GM04504 (cell line): ENCODE data around the gene PPY.
"Not testable (repeated sequence)": the region's sequence is repeated elsewhere in the genome, so short reads cannot be mapped to it uniquely, and the experiment has no call there.

ENCODE experiments used
- DNase-seq: peaks from one replicate; pipeline ENCODE4 v3.0.0-alpha.2; 2012; ENCODE audit warnings: low read depth

Gene PPY

GRCh38 chr17:43931062-43931571, 11.2 kb downstream of the PPY start:
- no peak for DNase-seq

- DNase-seq: no peak
Observed at GRCh38 chr17:43928609-43929008, 13.7 kb downstream of the PPY start.

DNA sequence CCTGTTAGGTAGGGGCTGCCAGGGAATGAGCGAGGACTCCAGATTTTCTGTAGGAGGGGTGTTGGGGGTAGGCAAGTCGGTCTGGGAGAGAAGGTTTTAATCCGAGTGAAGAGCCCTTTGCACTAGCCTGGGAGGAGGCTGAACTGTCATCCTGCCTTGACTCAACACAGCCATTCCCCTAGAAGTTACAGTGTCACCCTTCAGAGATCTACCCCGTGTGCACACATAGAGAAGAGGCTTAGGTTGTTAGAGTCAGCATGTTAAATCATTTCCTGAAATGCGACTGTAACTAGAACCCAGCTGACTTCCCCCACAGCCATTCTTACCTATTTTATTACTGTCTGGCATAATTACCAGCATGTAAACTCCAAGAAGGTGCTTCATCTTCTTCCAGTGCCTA, 14.3 kb downstream of the PPY start:
- not testable (repeated sequence) for DNase-seq

- DNase-seq: no peak
Observed at GRCh38 chr17:43927060-43927864, 15.0 kb downstream of the PPY start.

DNA sequence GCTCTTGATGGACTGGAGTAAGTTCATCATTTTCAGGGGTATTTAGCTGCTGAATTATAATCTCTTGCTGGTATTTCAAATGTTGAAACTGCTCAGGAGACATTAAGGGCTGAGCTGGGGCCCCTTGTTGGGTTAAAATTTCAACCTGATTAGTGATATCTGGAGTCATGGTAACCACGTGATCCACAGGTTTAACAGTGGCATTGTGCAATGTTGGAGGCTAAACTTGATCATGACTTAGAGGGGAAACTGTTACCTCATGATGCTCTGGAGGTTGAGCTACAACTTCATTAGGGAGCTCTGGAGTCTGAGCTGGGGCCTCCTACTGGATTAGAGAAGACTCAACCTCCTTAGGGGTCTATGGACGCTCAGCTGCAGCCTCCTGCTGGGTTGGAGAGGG, 17.7 kb downstream of the PPY start:
- no peak for DNase-seq

DNA sequence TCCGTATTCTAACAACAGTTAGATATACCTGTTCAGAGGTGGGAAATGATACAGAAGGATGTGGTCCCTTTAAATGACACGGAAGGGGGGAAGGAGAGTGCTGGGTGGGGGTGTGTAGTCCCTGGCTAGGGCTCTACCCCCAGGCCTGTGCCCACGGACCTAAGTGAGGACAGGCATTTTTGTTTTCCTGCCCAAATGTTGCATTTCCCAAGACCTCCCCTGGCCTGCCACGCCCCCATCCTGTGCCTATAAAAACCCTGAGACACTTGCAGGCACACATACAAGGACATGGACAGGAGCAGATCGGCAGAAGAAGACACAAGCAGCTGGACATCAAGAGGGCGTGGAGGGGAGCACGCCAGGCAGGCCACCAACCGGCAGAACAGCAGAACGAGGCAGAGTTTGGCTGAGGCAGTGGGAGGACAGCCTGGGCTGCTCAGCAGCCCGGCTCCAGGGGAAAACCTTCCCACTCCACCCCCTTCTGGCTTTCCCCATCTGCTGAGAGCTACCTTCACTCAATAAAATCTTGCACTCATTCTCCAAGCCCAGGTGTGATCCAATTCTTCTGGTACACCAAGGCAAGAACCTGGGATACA, 21.7 kb downstream of the PPY start:
- no peak for DNase-seq

GRCh38 chr17:43918026-43918389, 24.3 kb downstream of the PPY start:
- no peak for DNase-seq

DNA sequence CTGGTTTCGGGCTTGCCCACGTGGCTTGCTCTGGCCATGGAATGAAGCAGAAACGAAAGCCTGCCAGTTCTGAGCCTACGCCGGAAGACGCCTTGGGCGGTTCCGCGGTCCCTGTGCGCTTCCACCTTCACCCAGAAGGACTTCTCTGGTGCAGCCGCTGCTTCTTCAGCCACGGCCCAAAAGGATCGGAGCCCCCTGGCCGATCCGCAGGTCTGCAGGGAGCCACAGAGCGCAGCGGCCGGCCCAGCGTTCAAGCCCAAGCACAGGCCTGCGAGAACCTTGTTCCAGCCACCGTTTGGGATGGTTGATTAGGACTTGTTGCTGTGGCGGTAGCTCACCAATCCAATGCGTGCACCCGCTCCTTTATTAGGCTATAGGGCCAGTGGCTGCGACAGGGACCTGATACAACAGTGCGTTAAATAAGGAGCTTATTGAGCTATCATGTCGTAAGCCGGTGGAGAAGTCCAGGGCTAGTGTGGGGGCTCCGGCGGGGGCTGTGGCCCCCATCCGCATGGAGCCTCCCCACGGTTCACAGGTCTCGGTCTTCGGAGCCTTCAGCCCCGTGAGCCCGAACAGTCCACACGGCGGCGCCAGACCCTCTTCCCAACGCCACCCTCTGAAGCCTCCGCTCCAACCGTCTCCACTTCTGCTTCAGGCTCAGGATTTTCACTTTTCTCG, 24.8 kb downstream of the PPY start:
- DNase-seq: no peak

- DNase-seq: no peak
Observed at GRCh38 chr17:43917016-43917347, 25.3 kb downstream of the PPY start.

DNA sequence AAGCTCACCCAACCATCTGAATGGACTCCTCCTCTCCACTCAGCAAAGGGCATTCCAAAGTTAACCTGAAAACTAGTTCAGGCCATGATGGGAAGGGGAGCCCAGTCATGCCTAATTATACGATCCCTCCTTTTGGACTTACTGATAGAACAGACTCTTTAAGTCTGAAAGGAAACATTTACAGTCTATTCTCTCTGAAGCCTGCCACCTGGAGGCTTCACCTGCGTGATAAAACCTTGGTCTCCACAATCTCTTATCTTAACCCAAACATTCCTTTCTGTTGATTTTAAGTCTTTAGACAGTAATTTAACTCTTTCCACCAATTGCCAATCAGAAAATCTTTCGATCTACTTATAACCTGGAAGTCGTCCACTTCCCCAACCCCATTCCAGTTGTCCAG, 25.9 kb downstream of the PPY start:
- no peak for DNase-seq

DNA sequence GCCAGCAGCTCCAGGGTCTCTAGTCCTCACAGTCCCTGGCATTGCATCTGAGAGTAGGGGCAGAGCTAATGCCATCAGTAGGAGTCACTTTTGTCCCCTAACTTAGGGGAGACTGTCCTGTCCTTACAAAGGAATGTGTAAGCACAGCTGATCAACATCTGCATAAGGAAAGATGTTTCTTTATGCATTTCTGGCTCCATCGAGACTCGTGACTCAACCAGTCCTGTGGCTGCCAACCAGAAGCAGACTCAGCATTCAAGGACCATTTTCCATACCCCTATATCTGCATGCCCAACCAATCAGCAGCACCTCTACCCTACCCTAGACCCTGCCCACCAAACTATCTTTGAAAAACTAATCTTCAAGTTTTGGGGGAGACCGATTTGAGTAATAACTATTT, 26.7 kb downstream of the PPY start:
- no peak for DNase-seq

DNA sequence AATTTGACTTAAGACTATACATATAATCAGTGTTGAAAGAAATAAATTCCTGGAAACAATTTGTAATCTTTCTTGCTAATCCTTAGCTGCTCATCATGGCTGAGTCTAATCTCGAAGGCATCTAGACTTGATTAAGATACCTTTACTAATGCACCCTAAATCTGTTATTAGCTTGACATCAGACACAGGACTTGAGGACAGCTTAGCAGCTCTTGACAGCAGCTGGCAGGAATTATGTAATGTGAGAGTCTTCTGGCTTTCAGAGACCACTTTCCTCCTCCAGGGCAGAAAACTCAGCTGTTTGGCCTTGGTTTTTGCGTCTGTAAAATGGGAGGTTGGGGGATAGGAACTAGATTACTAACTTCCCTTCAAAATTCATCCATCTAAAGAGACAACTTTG, 27.8 kb downstream of the PPY start:
- DNase-seq: no peak

- no peak for DNase-seq
Observed at GRCh38 chr17:43913584-43913983, 28.7 kb downstream of the PPY start.

DNA sequence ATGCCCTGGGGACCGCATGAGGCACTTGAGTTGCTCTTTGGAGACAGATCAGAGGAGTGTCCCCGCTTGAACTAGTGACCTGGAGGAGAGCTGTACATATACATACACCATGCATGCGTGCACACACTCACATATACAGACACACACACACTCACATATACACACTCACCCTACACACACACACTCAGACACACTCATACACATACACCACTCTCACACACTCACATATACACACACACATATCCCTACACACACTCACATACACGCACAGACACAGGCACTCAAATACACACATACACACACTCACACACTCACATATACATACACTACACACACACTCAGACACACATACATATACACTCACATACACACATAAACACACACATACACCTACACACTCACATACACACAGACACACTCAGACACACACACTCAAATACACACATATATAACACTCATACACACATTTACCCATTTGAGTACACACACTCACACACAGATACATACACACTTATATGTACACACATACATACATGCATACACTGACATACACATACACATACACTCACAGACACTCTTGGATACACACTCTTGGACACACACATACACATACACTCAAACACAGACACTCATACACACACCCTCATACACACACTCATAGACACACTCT, 29.5 kb downstream of the PPY start:
- no peak for DNase-seq

GRCh38 chr17:43911904-43912303, 30.4 kb downstream of the PPY start:
- DNase-seq: no peak

DNA sequence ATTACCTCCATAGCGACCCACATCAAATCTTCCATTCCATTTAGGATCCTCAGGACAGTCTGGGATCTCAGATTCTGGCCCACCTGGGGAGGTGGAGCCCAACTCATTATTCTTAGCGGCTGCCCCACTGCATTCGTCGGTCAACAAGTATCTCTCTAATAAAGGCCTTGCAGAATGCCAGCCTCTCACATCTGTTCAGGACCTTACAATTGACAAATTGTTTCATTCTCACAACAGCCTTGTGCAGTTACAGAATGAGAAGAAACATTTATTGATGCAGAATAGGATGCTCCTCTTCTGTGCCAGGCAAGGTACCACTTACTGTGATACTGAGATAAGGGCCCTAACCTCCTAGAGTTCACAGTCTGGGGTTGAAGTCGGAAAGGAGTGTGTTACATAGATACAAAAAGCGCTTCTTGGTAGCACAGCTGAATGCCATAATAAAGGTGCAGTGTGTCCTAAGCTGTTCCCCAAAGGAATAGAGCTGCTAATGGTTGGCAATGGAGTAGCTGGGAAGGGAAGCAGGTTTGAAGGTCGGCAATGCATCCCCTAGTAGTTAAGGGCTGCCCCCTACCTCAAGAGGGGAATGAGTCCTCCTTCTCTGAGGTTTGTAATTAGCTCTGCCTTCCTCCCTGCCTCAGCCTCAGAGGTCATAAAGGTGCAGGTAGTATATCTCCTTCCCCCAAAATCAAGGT, 32.6 kb downstream of the PPY start:
- DNase-seq: no peak

GRCh38 chr17:43907998-43908721, 34.1 kb downstream of the PPY start:
- DNase-seq: no peak

- no peak for DNase-seq
Observed at GRCh38 chr17:43907425-43907981, 34.8 kb downstream of the PPY start, which contains the start of gene MPP2. TSS of gene MPP2 (minus strand) at chr17:43907536. CDS start at chr17:43904460, 3,076 bp downstream.

- no peak for DNase-seq
Observed at GRCh38 chr17:43906951-43907424, 35.3 kb downstream of the PPY start.

DNA sequence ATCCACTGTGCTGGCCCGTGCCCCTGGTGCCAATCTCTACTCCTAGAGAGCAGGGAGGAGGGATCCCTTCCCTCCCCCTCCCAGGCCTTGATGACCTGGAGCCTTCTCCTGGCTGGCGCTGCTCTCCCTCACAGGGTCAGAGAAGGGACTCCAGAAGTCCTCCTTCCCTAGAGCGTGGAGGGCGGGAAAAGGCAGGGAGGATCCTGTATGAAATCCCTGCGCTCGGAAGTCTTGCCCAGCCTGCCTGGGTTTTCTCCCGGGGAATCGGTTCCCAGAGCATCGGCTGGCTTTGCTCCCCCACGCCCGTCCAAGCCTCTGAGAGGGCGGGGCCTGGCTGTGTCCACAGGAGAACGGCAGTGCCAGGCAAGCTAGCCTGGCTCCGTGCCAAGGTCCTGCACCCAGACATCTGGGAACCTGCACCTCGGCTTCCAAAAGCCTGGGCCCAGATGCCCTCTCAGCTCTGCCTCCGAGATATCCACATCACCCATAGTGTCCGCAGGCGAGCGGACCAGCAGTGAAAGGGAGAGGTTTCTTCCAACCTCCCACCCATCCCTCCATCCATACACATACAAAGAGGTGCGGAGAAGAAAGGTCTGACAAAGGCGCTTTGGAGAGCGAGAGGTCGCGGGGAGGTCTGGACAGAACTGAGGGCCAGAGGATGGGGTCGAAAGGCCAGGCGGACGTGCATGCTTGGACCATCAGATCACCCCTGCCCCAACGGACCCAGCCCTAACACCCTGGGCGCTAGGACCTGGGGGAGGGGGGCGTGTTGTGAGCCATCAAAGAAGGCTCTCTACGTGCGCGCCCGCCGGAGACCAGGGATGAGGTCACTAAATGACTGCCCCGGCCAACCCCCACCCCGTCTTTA, 36.1 kb downstream of the PPY start:
- DNase-seq: no peak
